Measurements from ENCODE around the gene MUC2.

DNA sequence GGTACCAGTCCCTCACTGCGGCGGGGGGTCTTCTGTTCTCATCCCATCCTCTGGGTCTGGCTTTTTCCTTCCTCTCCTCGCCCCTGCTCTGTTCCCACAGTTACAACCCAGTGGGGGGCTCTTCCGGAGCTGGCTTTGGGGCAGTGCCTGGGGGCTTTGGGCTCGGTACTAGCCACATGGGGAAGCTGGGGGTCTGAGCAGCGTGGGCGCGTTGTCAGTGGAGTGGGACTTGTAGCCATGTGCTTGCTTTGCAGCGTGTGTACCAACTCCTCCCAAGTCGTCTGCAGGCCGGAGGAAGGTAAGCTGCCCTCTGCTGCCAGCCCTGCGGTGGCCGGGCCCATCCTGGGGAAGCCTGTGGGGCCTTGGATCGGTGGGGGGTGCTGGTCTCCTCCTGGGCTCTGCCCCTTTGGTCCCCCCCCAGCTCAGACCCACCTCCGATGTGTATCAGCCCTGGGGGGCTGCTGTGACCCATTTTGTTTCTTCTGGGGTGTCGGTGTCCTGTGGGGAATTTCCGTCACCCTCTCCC, 17.5 kb downstream of the MUC2 start:
- no peak for TF ChIP-seq POLR2A (IDR thresholded peaks at IDR 0.05)
- TF ChIP-seq, protein P1, sequence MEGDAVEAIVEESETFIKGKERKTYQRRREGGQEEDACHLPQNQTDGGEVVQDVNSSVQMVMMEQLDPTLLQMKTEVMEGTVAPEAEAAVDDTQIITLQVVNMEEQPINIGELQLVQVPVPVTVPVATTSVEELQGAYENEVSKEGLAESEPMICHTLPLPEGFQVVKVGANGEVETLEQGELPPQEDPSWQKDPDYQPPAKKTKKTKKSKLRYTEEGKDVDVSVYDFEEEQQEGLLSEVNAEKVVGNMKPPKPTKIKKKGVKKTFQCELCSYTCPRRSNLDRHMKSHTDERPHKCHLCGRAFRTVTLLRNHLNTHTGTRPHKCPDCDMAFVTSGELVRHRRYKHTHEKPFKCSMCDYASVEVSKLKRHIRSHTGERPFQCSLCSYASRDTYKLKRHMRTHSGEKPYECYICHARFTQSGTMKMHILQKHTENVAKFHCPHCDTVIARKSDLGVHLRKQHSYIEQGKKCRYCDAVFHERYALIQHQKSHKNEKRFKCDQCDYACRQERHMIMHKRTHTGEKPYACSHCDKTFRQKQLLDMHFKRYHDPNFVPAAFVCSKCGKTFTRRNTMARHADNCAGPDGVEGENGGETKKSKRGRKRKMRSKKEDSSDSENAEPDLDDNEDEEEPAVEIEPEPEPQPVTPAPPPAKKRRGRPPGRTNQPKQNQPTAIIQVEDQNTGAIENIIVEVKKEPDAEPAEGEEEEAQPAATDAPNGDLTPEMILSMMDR (IDR thresholded peaks at IDR 0.05): no peak

All from vagina (tissue), 2 donors.